DND-41 (cell line): Measurements from ENCODE around the gene RSPO1.

ENCODE experiments used
- ATAC-seq: fragments of 200-7000 bp; cut with Tn5 transposase; 3 replicates; pipeline ENCODE4 v1.9.1; 2021; ENCODE audit warnings: low read depth; ENCODE audit not compliant: insufficient read depth
- DNase-seq: peaks from one replicate; pipeline ENCODE4 v3.0.0-alpha.2; 2020
- H2AFZ ChIP-seq: 2 replicates; pipeline ENCODE4 v1.6.0; 2012; ENCODE audit warnings: low read depth, low read length
- H3K27ac ChIP-seq: 2 replicates; pipeline ENCODE4 v1.5.1; 2012; ENCODE audit warnings: low read length, inconsistent platforms
- H3K27me3 ChIP-seq: fragments of 200-600 bp; sonication (generic); 2 replicates; pipeline ENCODE4 v1.6.0; 2012; ENCODE audit warnings: low read length, mild to moderate bottlenecking, inconsistent platforms; ENCODE audit not compliant: insufficient read depth, poor library complexity
- H3K36me3 ChIP-seq: 2 replicates; pipeline ENCODE4 v1.5.1; 2012; ENCODE audit warnings: low read length, inconsistent platforms; ENCODE audit not compliant: insufficient read depth
- H3K4me1 ChIP-seq: 2 replicates; pipeline ENCODE4 v1.5.1; 2012; ENCODE audit warnings: mild to moderate bottlenecking, low read length; ENCODE audit not compliant: insufficient read depth
- H3K4me2 ChIP-seq: 2 replicates; pipeline ENCODE4 v1.6.0; 2012; ENCODE audit warnings: mild to moderate bottlenecking, moderate library complexity, low read length, inconsistent platforms; ENCODE audit not compliant: insufficient read depth
- H3K4me3 ChIP-seq, 2 experiments: fragments of 200-600 bp in 1 of 2; shearing (Covaris generic) in 1 of 2; 2 replicates each; pipeline ENCODE4 v1.5.1; 2012 to 2016; ENCODE audit warnings: inconsistent platforms in 2 of 2, low read length in 2 of 2, mild to moderate bottlenecking in 2 of 2, low read depth in 1 of 2, moderate library complexity in 1 of 2
- H3K79me2 ChIP-seq: 2 replicates; pipeline ENCODE4 v1.6.0; 2012; ENCODE audit warnings: low read length, inconsistent platforms; ENCODE audit not compliant: insufficient read depth
- H3K9ac ChIP-seq: 2 replicates; pipeline ENCODE4 v1.6.0; 2012; ENCODE audit warnings: low read depth, mild to moderate bottlenecking, inconsistent platforms, low read length, moderate library complexity
- H3K9me3 ChIP-seq: 2 replicates; pipeline ENCODE4 v1.5.1; 2012; ENCODE audit warnings: low read length, moderate library complexity, mild to moderate bottlenecking, inconsistent platforms; ENCODE audit not compliant: insufficient read depth, severe bottlenecking
- H4K20me1 ChIP-seq: 2 replicates; pipeline ENCODE4 v1.6.0; 2012; ENCODE audit warnings: low read length; ENCODE audit not compliant: insufficient read depth
- EZH2 ChIP-seq: IDR thresholded peaks from 3 replicates; pipeline ENCODE4 v1.6.1; 2012; ENCODE audit warnings: borderline replicate concordance, low read depth, mild to moderate bottlenecking, moderate library complexity, low read length, inconsistent platforms; ENCODE audit not compliant: severe bottlenecking
- TF ChIP-seq, protein P1 (sequence below): IDR thresholded peaks from 2 replicates; pipeline ENCODE4 v1.5.1; 2012; ENCODE audit warnings: borderline replicate concordance, low read length, moderate library complexity, mild to moderate bottlenecking; ENCODE audit not compliant: poor library complexity, severe bottlenecking; ENCODE audit errors: extremely low read depth

Gene RSPO1

DNA sequence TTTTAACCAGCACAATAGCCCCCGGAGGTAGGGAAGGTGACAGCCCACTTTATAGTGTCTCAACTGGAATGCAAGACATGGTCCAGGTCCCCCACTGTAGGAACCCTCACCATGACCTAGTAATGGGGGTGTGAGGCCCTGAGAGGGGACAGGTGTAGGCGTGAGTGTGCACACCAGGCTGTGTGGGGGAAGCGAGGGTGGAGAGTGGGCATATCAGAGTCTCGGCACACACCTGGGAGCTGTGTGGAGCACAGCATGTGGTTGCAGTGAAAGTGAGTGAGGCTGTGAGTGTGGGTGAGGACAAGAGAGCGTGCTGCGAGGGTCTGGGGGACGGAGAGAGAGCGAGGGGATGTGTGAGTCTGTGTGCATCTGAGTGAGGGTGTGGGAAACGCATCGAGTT, 17.1 kb upstream of the RSPO1 start:
- no peaks in the 10 kb centered on the region for H3K9me3 ChIP-seq
- H3K9ac ChIP-seq = no peak overlapping the region
- no peak overlapping the region for H3K4me2 ChIP-seq
- H3K36me3 ChIP-seq = no peaks in the 10 kb centered on the region
- H2AFZ ChIP-seq = no peak overlapping the region
- H3K4me1 ChIP-seq = no peaks in the 10 kb centered on the region
- TF ChIP-seq, protein P1, sequence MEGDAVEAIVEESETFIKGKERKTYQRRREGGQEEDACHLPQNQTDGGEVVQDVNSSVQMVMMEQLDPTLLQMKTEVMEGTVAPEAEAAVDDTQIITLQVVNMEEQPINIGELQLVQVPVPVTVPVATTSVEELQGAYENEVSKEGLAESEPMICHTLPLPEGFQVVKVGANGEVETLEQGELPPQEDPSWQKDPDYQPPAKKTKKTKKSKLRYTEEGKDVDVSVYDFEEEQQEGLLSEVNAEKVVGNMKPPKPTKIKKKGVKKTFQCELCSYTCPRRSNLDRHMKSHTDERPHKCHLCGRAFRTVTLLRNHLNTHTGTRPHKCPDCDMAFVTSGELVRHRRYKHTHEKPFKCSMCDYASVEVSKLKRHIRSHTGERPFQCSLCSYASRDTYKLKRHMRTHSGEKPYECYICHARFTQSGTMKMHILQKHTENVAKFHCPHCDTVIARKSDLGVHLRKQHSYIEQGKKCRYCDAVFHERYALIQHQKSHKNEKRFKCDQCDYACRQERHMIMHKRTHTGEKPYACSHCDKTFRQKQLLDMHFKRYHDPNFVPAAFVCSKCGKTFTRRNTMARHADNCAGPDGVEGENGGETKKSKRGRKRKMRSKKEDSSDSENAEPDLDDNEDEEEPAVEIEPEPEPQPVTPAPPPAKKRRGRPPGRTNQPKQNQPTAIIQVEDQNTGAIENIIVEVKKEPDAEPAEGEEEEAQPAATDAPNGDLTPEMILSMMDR = no peak
- TF ChIP-seq EZH2 = no peak
- H3K27ac ChIP-seq = no peak overlapping the region
- ATAC-seq (no peak), DNase-seq (no peak)
- peaks cover 3% of the 10 kb centered on the region; the same call in 1 of the 2 replicates for H4K20me1 ChIP-seq
- H3K27me3 ChIP-seq = no peaks in the 10 kb centered on the region
- H3K79me2 ChIP-seq = no peaks in the 10 kb centered on the region
- H3K4me3 ChIP-seq = no peak overlapping the region

DNA sequence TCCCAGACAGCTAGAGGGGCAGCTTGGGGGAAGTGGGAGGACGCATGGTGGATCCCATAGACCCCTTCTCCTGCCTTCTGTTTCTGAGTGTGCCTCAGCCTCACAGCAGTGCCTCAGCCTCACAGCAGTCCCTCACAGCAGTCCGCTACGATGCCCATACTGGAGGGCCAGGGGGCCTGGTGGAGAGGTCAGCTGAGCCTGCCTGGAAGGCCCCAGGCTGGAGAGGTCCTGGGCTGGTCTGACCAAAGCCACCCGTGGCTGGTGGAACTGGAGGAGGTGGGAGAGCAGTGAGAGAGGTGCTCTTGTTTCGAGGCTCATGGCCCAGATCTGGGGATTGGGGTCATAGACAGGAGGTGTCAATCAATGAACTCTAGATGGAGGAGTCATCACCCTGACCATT, 16.0 kb upstream of the RSPO1 start:
- DNase-seq (no peak), ATAC-seq (no peak)
- TF ChIP-seq, protein P1 = no peak
- TF ChIP-seq EZH2 = no peak
- no peaks in the 10 kb centered on the region for H3K4me1 ChIP-seq
- H3K9me3 ChIP-seq = no peaks in the 10 kb centered on the region
- peaks cover 3% of the 10 kb centered on the region for H3K27me3 ChIP-seq
- H3K27ac ChIP-seq = no peak overlapping the region
- H2AFZ ChIP-seq = no peak overlapping the region
- H3K79me2 ChIP-seq = no peaks in the 10 kb centered on the region
- H3K9ac ChIP-seq = no peak overlapping the region
- no peak overlapping the region for H3K4me2 ChIP-seq
- no peak overlapping the region for H3K4me3 ChIP-seq
- no peaks in the 10 kb centered on the region; the same call in 1 of the 2 replicates for H4K20me1 ChIP-seq
- no peaks in the 10 kb centered on the region for H3K36me3 ChIP-seq

DNA sequence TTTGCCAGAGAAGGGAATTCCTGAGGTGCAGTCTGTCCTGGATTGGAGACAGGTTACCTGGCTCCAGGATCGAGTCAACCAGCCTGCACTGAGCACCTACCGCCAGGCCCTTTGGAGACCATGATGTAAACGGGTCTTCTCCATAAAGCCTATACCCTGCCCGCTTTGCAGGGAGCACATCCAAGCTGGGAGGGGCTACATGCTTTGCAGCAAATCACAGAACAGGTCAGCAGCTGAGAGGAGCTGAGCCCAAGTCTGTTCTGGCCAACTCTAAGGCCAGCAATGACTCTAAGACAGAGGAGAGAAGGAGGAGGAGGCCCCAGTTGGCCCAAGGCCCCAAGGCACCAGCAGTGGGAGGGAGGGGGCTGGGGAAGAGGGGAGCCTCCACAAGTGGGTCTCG, 15.5 kb upstream of the RSPO1 start:
- Histone ChIP-seq H3K9me3 (no peaks in the 10 kb centered on the region), H3K4me2 (no peak overlapping the region), H3K79me2 (no peaks in the 10 kb centered on the region), H2AFZ (no peak overlapping the region), H3K4me3 (no peak overlapping the region), H4K20me1 (no peaks in the 10 kb centered on the region; the same call in 1 of the 2 replicates), H3K36me3 (no peaks in the 10 kb centered on the region), H3K4me1 (no peaks in the 10 kb centered on the region), H3K27me3 (peaks cover 3% of the 10 kb centered on the region), H3K9ac (no peak overlapping the region), H3K27ac (no peak overlapping the region)
- ATAC-seq (no peak), DNase-seq (no peak)
- no peak for TF ChIP-seq EZH2
- TF ChIP-seq, protein P1 = no peak

DNA sequence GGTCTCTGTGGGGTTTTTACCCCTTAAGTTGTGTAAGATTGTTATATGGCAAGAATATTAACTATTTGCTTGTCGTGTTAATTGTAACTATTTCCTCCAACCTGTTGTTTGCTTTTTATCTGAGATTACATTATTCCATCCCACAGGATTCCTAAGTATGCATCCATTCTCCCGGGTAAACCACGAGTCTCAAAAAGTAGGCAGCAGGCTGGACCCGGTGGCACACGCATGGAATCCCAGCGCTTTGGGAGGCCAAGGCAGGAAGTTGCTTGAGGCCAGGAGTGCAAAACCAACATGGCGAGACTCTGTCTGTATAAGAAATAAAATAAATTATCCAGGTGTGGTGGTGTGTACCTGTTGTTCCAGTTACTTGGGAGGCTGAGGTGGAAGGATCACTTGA, 12.6 kb upstream of the RSPO1 start:
- peaks cover 9% of the 10 kb centered on the region for H3K27me3 ChIP-seq
- no peak for ATAC-seq

More for the DNA sequence above, 12.6 kb upstream of the RSPO1 start:
- no peak overlapping the region for H3K9ac ChIP-seq
- H3K79me2 ChIP-seq = no peaks in the 10 kb centered on the region
- H3K4me2 ChIP-seq = no peak overlapping the region
- DNase-seq = no peak
- no peaks in the 10 kb centered on the region for H3K36me3 ChIP-seq
- no peak overlapping the region for H3K27ac ChIP-seq
- no peaks in the 10 kb centered on the region for H3K4me1 ChIP-seq
- no peak overlapping the region for H2AFZ ChIP-seq
- H4K20me1 ChIP-seq = no peaks in the 10 kb centered on the region
- TF ChIP-seq EZH2 = no peak
- TF ChIP-seq, protein P1 = no peak
- no peak overlapping the region for H3K4me3 ChIP-seq
- H3K9me3 ChIP-seq = no peaks in the 10 kb centered on the region
